Smooth muscle cell (in vitro differentiated cells): Measurements from ENCODE around the gene MICOS13. TPM values are rescaled to one million over a fixed set of nuclear protein-coding genes. Genes with fewer than 3 reads are reported as not detected.
"Not testable (repeated sequence)": the region's sequence is repeated elsewhere in the genome, so short reads cannot be mapped to it uniquely, and the experiment has no call there.

Experiments
- DNase-seq: peaks from one replicate; lab custom pipeline; 2025; ENCODE audit not compliant: unreplicated experiment; lab: John Stamatoyannopoulos, UW
- H2AFZ ChIP-seq: fragments of 200-600 bp; sonication (generic); 2 replicates; pipeline ENCODE4 v1.6.0; 2016; ENCODE audit warnings: antibody characterized with exemption, low read depth, mild to moderate bottlenecking
- H3F3A ChIP-seq: fragments of 200-600 bp; sonication (generic); 2 replicates; pipeline ENCODE4 v1.6.0; 2017; ENCODE audit warnings: antibody characterized with exemption, low read depth
- H3K27ac ChIP-seq: fragments of 200-600 bp; sonication (generic); 2 replicates; pipeline ENCODE4 v1.5.1; 2016; ENCODE audit warnings: low read depth, mild to moderate bottlenecking
- H3K27me3 ChIP-seq: fragments of 200-600 bp; sonication (generic); 2 replicates; pipeline ENCODE4 v1.6.1; 2016; ENCODE audit warnings: low read depth, mild to moderate bottlenecking
- H3K36me3 ChIP-seq: fragments of 200-600 bp; sonication (generic); 2 replicates; pipeline ENCODE4 v1.5.1; 2016; ENCODE audit warnings: low read depth
- H3K4me1 ChIP-seq: fragments of 200-600 bp; sonication (generic); 2 replicates; pipeline ENCODE4 v1.5.1; 2016; ENCODE audit warnings: low read depth
- H3K4me2 ChIP-seq: fragments of 200-600 bp; sonication (generic); 2 replicates; pipeline ENCODE4 v1.6.0; 2016; ENCODE audit warnings: mild to moderate bottlenecking
- H3K4me3 ChIP-seq: fragments of 200-600 bp; sonication (generic); 2 replicates; pipeline ENCODE4 v1.5.1; 2016; ENCODE audit warnings: mild to moderate bottlenecking
- H3K79me2 ChIP-seq: fragments of 200-600 bp; sonication (generic); 2 replicates; pipeline ENCODE4 v1.6.0; 2016; ENCODE audit warnings: low read depth, mild to moderate bottlenecking
- H3K9ac ChIP-seq: fragments of 200-600 bp; sonication (generic); 2 replicates; pipeline ENCODE4 v1.6.0; 2016; ENCODE audit warnings: low read depth
- H3K9me3 ChIP-seq: fragments of 200-600 bp; sonication (generic); replicated peaks from 2 replicates; pipeline ENCODE4 v1.5.1; 2016; ENCODE audit warnings: low read depth
- H4K20me1 ChIP-seq: fragments of 200-600 bp; sonication (generic); 2 replicates; pipeline ENCODE4 v1.6.0; 2016; ENCODE audit warnings: low read depth
- WGBS: methylation state at CpG from one replicate; pipeline ENCODE4 v1.1.7; 2016; ENCODE audit warnings: low lambda C conversion rate; 5-methylcytosine and 5-hydroxymethylcytosine counted together
- polyA plus RNA-seq: library from polyadenylated mRNA; unstranded; fragments of >200 nt; fragmentation: Nextera tagmentation; extraction: Ambion mirVana; gene quantifications from 2 replicates; pipeline ENCODE4 v1.2.1, GENCODE V29; 2016
- total RNA-seq: library from RNA; depleted of rRNA; stranded (reverse); fragments of >200 nt; gene quantifications from 2 replicates; pipeline ENCODE4 v1.2.3, GENCODE V29; 2014
- TF ChIP-seq, protein P1 (sequence below): fragments of 200-600 bp; sonication (generic); IDR thresholded peaks from 2 replicates; pipeline ENCODE4 v1.5.1; 2017; ENCODE audit warnings: borderline replicate concordance, mild to moderate bottlenecking, antibody characterized with exemption; ENCODE audit not compliant: insufficient read depth, poor library complexity, severe bottlenecking

The MICOS13 gene
- total and polyA plus RNA-seq, 2 experiments from 2014 or later, result 45.2 to 151 TPM

DNA sequence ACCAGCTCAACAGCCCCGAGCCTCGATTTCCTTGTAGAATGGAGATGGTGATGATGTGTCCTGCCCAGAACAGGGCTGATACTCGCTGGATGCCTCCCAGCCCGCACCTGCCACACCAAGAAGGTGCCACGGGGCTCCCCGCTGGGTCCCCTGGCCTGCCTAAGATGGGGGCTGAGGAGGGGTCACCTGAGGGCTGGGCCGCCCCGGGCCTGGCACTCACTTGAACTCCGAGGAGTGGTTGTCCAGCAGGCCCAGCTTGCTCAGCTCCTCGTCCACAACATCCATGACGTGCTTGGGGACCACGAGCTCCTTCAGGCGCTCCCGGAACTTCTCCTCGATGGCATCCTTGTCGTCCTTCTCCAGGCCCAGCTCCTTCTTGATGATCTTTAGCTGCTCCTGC lies 25.2 kb upstream of the MICOS13 start:
- no peaks in the 10 kb centered on the region for H3K79me2 ChIP-seq
- no peak overlapping the region for H2AFZ ChIP-seq
- TF ChIP-seq, protein P1, sequence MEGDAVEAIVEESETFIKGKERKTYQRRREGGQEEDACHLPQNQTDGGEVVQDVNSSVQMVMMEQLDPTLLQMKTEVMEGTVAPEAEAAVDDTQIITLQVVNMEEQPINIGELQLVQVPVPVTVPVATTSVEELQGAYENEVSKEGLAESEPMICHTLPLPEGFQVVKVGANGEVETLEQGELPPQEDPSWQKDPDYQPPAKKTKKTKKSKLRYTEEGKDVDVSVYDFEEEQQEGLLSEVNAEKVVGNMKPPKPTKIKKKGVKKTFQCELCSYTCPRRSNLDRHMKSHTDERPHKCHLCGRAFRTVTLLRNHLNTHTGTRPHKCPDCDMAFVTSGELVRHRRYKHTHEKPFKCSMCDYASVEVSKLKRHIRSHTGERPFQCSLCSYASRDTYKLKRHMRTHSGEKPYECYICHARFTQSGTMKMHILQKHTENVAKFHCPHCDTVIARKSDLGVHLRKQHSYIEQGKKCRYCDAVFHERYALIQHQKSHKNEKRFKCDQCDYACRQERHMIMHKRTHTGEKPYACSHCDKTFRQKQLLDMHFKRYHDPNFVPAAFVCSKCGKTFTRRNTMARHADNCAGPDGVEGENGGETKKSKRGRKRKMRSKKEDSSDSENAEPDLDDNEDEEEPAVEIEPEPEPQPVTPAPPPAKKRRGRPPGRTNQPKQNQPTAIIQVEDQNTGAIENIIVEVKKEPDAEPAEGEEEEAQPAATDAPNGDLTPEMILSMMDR, result no peak
- H3K9ac ChIP-seq, result no peak overlapping the region
- no peaks in the 10 kb centered on the region for H3K27me3 ChIP-seq
- no peaks in the 10 kb centered on the region for H3K4me1 ChIP-seq
- WGBS, result 91% methylated on average over 16 of the region's 16 CpGs
- no peaks in the 10 kb centered on the region for H3K9me3 ChIP-seq
- H3F3A ChIP-seq, result no peaks in the 10 kb centered on the region
- H3K4me2 ChIP-seq, result no peak overlapping the region
- peaks cover 33% of the 10 kb centered on the region for H4K20me1 ChIP-seq
- no peak overlapping the region for H3K27ac ChIP-seq
- no peak overlapping the region for H3K4me3 ChIP-seq
- no peak for DNase-seq
- H3K36me3 ChIP-seq, result no peaks in the 10 kb centered on the region

DNA sequence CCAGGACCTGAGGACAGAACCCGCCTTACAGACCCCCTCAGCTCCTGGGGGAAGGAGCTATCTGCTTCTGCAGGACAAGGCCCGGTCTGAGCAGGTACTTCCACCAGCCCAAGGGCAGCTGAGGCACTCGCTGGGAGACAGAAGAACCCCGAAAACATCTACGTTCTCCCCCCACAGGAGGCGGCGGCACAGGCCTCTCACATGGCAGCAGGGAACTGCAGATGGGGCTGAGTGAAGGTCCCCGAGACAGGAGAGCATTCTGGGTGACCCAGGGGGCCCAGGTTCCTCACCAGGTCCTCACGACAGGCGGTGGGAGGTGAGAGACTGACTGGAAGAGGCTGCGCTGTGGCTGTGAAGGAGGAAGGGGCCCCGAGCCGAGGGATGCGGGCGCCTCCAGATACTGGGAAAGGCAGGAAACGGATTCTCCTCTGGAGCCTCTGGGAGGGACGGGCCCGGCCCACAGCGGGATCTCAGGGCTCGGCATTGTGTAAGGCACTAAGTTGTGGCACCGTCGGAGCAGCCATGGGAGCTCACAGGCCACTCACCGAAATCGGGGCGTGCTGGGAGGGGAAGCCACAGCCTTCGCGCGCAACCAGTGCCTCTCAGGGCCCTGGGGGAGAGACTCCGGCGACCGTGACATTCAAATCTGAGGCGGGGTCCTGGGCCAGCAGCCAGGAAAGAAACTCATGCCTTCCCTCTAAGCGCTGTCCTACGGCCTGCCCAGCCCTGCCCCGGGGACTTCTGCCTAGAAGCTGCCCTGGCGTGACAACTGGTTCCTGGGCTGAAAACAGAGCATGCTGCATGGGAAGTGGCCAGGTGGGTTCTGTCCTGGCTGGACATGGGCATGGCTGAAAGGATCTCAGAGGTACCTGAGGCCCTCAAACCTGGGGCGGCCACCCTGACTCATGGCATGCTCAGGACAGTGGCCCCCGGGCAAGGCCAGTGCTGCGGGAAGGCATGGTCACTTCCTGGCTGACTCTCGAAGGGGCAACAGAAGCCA lies 23.8 kb upstream of the MICOS13 start:
- Histone ChIP-seq H3K79me2 (no peaks in the 10 kb centered on the region), H3K27ac (no peak overlapping the region), H3K4me2 (no peak overlapping the region), H3K9me3 (no peaks in the 10 kb centered on the region), H3K4me3 (no peak overlapping the region), H3K36me3 (no peaks in the 10 kb centered on the region), H2AFZ (no peak overlapping the region), H3F3A (no peaks in the 10 kb centered on the region), H3K9ac (no peak overlapping the region), H4K20me1 (peaks cover 32% of the 10 kb centered on the region), H3K4me1 (no peaks in the 10 kb centered on the region), H3K27me3 (no peaks in the 10 kb centered on the region)
- TF ChIP-seq, protein P1, result no peak
- no peak for DNase-seq
- WGBS, result 97% methylated on average over 36 of the region's 40 CpGs

DNA sequence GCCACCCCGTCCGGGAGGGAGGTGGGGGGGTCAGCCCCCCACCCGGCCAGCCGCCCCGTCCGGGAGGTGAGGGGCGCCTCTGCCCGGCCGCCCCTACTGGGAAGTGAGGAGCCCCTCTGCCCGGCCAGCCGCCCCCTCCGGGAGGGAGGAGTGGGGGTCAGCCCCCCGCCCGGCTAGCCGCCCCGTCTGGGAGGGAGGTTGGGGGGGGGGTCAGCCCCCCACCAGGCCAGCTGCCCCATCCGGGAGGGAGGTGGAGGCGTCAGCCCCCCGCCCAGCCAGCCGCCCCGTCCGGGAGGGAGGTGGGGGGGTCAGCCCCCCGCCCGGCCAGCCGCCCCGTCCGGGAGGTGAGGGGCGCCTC lies 21.7 kb upstream of the MICOS13 start:
- no CpG with 5 or more reads among the region's 28 CpGs for WGBS
- not testable (repeated sequence) for H3K27me3 ChIP-seq, H2AFZ ChIP-seq, DNase-seq, H3K4me1 ChIP-seq, H3K36me3 ChIP-seq, H3K79me2 ChIP-seq, H3K4me3 ChIP-seq, H3K9ac ChIP-seq, H3K27ac ChIP-seq, H3F3A ChIP-seq, H3K4me2 ChIP-seq, H3K9me3 ChIP-seq
- H4K20me1 ChIP-seq, result peaks cover 51% of the 10 kb centered on the region

DNA sequence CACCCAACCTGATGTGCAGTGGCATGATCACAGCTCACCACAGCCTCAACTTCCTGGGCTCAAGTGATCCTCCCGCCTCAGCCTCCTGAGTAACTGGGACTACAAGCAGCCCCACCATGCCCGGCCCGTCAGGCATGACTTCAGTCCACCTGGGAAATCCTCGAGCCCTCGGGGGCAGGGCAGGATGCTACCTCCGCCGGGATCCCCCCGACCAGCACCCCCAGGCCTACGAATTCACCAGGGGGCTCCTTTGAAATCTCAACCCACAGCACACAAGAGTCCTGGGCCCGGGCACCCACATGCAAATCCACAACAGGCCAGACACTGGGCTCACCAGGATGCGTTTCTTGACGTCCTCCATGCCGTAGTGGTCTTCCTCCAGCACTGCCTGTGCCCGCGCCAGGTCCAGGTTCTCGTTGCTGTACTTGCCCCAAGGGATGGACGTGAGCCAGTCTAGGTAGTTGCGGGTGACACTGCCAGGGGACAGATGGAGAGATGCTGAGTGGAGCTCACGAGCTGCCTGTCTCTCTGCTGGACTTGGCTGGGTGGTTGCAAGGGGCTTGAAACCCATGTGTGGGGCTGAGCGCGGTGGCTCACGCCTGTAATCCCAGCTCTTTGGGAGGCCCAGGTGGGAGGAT lies 20.3 kb upstream of the MICOS13 start:
- no peak overlapping the region for H3K4me2 ChIP-seq
- no peaks in the 10 kb centered on the region for H3F3A ChIP-seq
- 97% methylated on average over 22 of the region's 22 CpGs for WGBS
- H3K4me1 ChIP-seq, result no peaks in the 10 kb centered on the region
- no peaks in the 10 kb centered on the region for H3K36me3 ChIP-seq
- H2AFZ ChIP-seq, result no peak overlapping the region
- TF ChIP-seq, protein P1, result no peak
- H3K27me3 ChIP-seq, result no peaks in the 10 kb centered on the region
- no peak overlapping the region for H3K4me3 ChIP-seq
- no peaks in the 10 kb centered on the region for H3K9me3 ChIP-seq
- peaks cover 3% of the 10 kb centered on the region for H3K79me2 ChIP-seq
- no peak for DNase-seq
- no peak overlapping the region for H3K9ac ChIP-seq
- H3K27ac ChIP-seq, result no peak overlapping the region
- peaks cover 58% of the 10 kb centered on the region for H4K20me1 ChIP-seq
